Spleen (tissue), 7 donors: ENCODE results near the gene SMG6.

Source experiments
- CTCF ChIP-seq, 11 experiments: fragments of 200-600 bp in 7 of 11; fragments of 450-650 bp in 4 of 11; sonication (generic) in 4 of 11; IDR thresholded peaks in 8 of 11; conservative IDR thresholded peaks in 3 of 11; 1 replicate in 7 of 11; 2 replicates in 4 of 11; pipeline versions ENCODE4 v1.4.0 to v1.8.0; 2016 to 2021; ENCODE audit warnings: antibody characterized with exemption in 11 of 11, inconsistent platforms in 4 of 11, mild to moderate bottlenecking in 1 of 11
- POLR2A ChIP-seq, 3 donors: fragments of 450-650 bp; IDR thresholded peaks; one replicate each; pipeline ENCODE4 v1.5.1; 2017; ENCODE audit warnings: antibody characterized with exemption in 3 of 3, mild to moderate bottlenecking in 1 of 3
- POLR2AphosphoS5 ChIP-seq, 3 donors: sonication (generic); formaldehyde crosslinking; IDR thresholded peaks; one replicate each; pipeline ENCODE4 v1.5.1; 2017; ENCODE audit warnings: antibody characterized with exemption in 3 of 3
- donor health status: DM: no; HTN: no; CAD: no; lungs with moderate emphysema.
- donor health status: DM: no; HTN: no; CAD: no.
- donor health status: DM: no; HTN: no; CAD: no.

- no peak for TF ChIP-seq POLR2A (IDR thresholded peaks at IDR 0.05)
- no peak for TF ChIP-seq CTCF (IDR thresholded peaks at IDR 0.05 in 8 of 11, conservative IDR thresholded peaks at IDR 0.05 in 3 of 11)
- no peak for TF ChIP-seq POLR2AphosphoS5 (IDR thresholded peaks at IDR 0.05)
Measured at GRCh38 chr17:2106308-2106955, 197.2 kb downstream of the SMG6 start.
